Measurements from ENCODE around the gene ZNF239.
"Not testable (repeated sequence)": the region's sequence is repeated elsewhere in the genome, so short reads cannot be mapped to it uniquely, and the experiment has no call there.

Gene ZNF239

DNA sequence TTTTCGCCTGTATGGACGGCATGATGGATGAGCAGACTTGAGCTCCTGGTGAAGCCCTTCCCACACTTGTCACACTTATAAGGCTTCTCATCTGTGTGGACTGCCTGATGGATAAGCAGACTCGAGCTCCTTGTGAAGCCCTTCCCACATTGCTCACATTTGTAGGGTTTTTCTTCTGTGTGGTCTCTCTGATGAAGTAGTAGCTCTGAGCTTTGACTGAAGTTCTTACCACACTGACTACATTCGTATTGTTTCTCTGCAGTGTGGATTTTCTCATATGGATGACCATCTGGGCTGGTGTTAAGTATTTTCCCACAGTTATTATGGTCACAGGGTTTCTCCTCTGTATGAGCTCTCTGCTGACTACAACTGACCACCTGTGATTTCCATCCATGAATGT lies 17.2 kb downstream of the ZNF239 start:
- H3K9me3 Mint-ChIP-seq, result peaks cover 38% of the 10 kb centered on the region
- CTCF ChIA-PET, result no interaction called here
- DNase-seq, result no peak
- H3K27ac Mint-ChIP-seq, result no peak overlapping the region
- no peak overlapping the region for H3K4me3 Mint-ChIP-seq
- no peaks in the 10 kb centered on the region for H3K27me3 Mint-ChIP-seq
- H3K36me3 Mint-ChIP-seq, result peaks cover 1% of the 10 kb centered on the region
- no peaks in the 10 kb centered on the region for H3K4me1 Mint-ChIP-seq

DNA sequence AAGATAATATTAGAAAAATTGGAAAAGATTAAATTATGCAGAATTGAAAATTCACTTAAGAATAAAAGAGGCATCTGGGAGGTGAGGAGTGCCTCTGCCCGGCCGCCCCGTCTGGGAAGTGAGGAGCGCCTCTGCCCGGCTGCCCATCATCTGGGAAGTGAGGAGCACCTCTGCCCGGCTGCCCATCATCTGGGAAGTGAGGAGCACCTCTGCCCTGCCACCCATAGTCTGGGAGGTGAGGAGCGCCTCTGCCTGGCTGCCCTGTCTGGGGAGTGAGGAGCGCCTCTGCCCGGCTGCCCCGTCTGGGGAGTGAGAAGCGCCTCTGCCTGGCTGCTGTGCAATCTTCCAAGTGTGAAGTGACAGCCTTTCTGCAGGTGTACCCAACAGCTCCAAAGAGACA lies 30.7 kb downstream of the ZNF239 start:
- H3K4me3 Mint-ChIP-seq, H3K36me3 Mint-ChIP-seq, H3K27me3 Mint-ChIP-seq, DNase-seq, H3K4me1 Mint-ChIP-seq, H3K27ac Mint-ChIP-seq, CTCF ChIA-PET: not testable (repeated sequence)
- H3K9me3 Mint-ChIP-seq, result peaks cover 30% of the 10 kb centered on the region

DNA sequence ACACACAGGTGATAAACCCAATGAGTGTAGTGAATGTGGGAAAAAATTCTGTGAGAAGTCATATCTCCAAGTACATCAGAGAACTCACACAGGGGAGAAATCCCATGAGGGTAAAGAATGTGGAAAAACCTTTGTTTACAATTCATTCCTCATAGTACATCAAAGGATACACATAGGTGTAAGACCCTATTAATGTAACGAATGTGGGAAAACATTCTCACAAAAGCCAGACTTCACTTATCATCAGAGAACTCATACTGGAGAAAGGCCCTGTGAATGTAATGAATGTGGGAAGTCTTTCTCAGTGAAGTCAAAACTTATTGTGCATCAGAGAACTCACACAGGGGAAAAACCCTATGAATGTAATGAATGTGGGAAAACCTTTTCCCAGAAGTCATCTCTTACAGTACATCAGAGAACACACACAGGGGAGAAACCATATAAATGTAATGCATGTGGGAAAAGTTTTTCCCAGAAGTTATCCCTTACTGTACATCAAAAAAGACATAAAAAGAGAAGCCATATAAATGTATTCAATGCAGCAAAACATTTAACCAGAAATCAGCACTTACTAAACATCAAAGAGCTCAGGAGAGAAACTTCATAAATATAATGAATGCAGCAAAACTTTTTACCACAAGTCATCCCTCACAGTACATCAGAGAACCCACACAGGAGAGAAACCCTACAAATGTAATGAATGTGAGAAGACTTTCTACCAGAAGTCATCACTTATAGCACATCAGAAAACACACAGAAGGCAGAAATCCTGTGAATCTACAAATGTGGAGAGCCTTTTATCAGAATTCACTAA lies 49.8 kb downstream of the ZNF239 start:
- Mint-ChIP-seq H3K9me3 (peaks cover 65% of the 10 kb centered on the region), H3K27ac (no peak overlapping the region), H3K4me3 (no peak overlapping the region), H3K36me3 (peaks cover 2% of the 10 kb centered on the region), H3K4me1 (no peaks in the 10 kb centered on the region), H3K27me3 (no peaks in the 10 kb centered on the region)
- no peak for DNase-seq
- CTCF ChIA-PET, result no interaction called here

Data from activated naive CD4-positive, alpha-beta T cell treated with anti-CD3 and anti-CD28 coated beads, Interleukin-2, amount 10 ng/mL, durations not matched to agents 7 days and 5 days (primary cell).